ENCODE data around the gene TSPO2. TPM values are rescaled to one million over a fixed set of nuclear protein-coding genes. Genes with fewer than 3 reads are reported as not detected.

Gene TSPO2
- total RNA-seq, 2 donors from 2014 or later, result not detected

- Histone ChIP-seq H3K27ac (no peak overlapping the region), H3K36me3 (no peaks in the 10 kb centered on the region), H3K27me3 (replicated peaks; ENCODE audit: insufficient read depth) (no peaks in the 10 kb centered on the region), H3K4me1 (replicated peaks) (no peaks in the 10 kb centered on the region), H3K9me3 (no peaks in the 10 kb centered on the region), H3K4me3 (no peak overlapping the region)
- intact Hi-C loops (cut with DNase I), result no loop called here
- DNase-seq (ENCODE audit: low spot score), result no peak
- no peak for TF ChIP-seq POLR2A (IDR thresholded peaks at IDR 0.05)
- TF ChIP-seq CTCF (IDR thresholded peaks at IDR 0.05), result no peak
- TF ChIP-seq POLR2AphosphoS5 (IDR thresholded peaks at IDR 0.05), result no peak
- WGBS, result 93% methylated on average over 7 of the region's 7 CpGs
Measured at GRCh38 chr6:41049955-41050354, 7.7 kb downstream of the TSPO2 start.

GRCh38 chr6:41050536-41050935 is 8.3 kb downstream of the TSPO2 start:
- no peaks in the 10 kb centered on the region for H3K4me1 ChIP-seq (replicated peaks)
- no peaks in the 10 kb centered on the region for H3K27me3 ChIP-seq (replicated peaks; ENCODE audit: insufficient read depth)
- no peak for DNase-seq (ENCODE audit: low spot score)
- TF ChIP-seq CTCF (IDR thresholded peaks at IDR 0.05), result no peak
- no peak for TF ChIP-seq POLR2AphosphoS5 (IDR thresholded peaks at IDR 0.05)
- no peak for TF ChIP-seq POLR2A (IDR thresholded peaks at IDR 0.05)
- intact Hi-C loops (cut with DNase I), result no loop called here
- no peak overlapping the region for H3K27ac ChIP-seq
- H3K9me3 ChIP-seq, result no peaks in the 10 kb centered on the region
- H3K36me3 ChIP-seq, result no peaks in the 10 kb centered on the region
- no peak overlapping the region for H3K4me3 ChIP-seq
- 59% methylated on average over 3 of the region's 3 CpGs for WGBS

- WGBS, result 75% methylated on average over 5 of the region's 5 CpGs
- TF ChIP-seq POLR2AphosphoS5 (IDR thresholded peaks at IDR 0.05) (no peak), CTCF (IDR thresholded peaks at IDR 0.05) (no peak), POLR2A (IDR thresholded peaks at IDR 0.05) (no peak)
- Histone ChIP-seq H3K36me3 (no peaks in the 10 kb centered on the region), H3K4me1 (replicated peaks) (no peaks in the 10 kb centered on the region), H3K27ac (no peak overlapping the region), H3K27me3 (replicated peaks; ENCODE audit: insufficient read depth) (no peaks in the 10 kb centered on the region), H3K4me3 (no peak overlapping the region), H3K9me3 (no peaks in the 10 kb centered on the region)
- no peak for DNase-seq (ENCODE audit: low spot score)
- intact Hi-C loops (cut with DNase I), result no loop called here
Measured at GRCh38 chr6:41051873-41052272, 9.6 kb downstream of the TSPO2 start.

GRCh38 chr6:41053041-41053440 is 10.8 kb downstream of the TSPO2 start, which contains the start of gene APOBEC2:
Gene APOBEC2, plus strand, starts transcription at chr6:41053202. Its CDS starts 146 bp downstream, at chr6:41053348.
- DNase-seq (ENCODE audit: low spot score), result no peak
- intact Hi-C loops (cut with DNase I), result no loop called here
- no peak for TF ChIP-seq POLR2A (IDR thresholded peaks at IDR 0.05)
- TF ChIP-seq POLR2AphosphoS5 (IDR thresholded peaks at IDR 0.05), result no peak
- no peak for TF ChIP-seq CTCF (IDR thresholded peaks at IDR 0.05)

GRCh38 chr6:41054511-41054910 is 12.2 kb downstream of the TSPO2 start:
- no peak overlapping the region for H3K27ac ChIP-seq
- no peaks in the 10 kb centered on the region for H3K4me1 ChIP-seq (replicated peaks)
- H3K36me3 ChIP-seq, result no peaks in the 10 kb centered on the region
- H3K27me3 ChIP-seq (replicated peaks; ENCODE audit: insufficient read depth), result no peaks in the 10 kb centered on the region
- no peak for DNase-seq (ENCODE audit: low spot score)
- no peaks in the 10 kb centered on the region for H3K9me3 ChIP-seq
- H3K4me3 ChIP-seq, result no peak overlapping the region
- WGBS, result 100% methylated on average over 3 of the region's 3 CpGs
- intact Hi-C loops (cut with DNase I), result no loop called here
- TF ChIP-seq POLR2AphosphoS5 (IDR thresholded peaks at IDR 0.05), result no peak
- no peak for TF ChIP-seq POLR2A (IDR thresholded peaks at IDR 0.05)
- no peak for TF ChIP-seq CTCF (IDR thresholded peaks at IDR 0.05)

More at GRCh38 chr6:41053041-41053440, 10.8 kb downstream of the TSPO2 start, which contains the start of gene APOBEC2:
- Histone ChIP-seq H3K4me1 (replicated peaks) (no peaks in the 10 kb centered on the region), H3K27me3 (replicated peaks; ENCODE audit: insufficient read depth) (no peaks in the 10 kb centered on the region), H3K4me3 (no peak within 1 kb of the TSS), H3K9me3 (no peaks in the 10 kb centered on the region), H3K27ac (no peak within 1 kb of the TSS), H3K36me3 (no peaks in the 10 kb centered on the region)
- whole genome bisulfite sequencing, result 44% methylated on average over 5 of the region's 5 CpGs

Data from prostate gland (tissue), 2 donors.